CD4-positive, alpha-beta memory T cell (primary cell): ENCODE results near the gene NCK2. TPM values are rescaled to one million over a fixed set of nuclear protein-coding genes. Genes with fewer than 3 reads are reported as not detected.

Experiments used
- CTCF ChIA-PET: fragments of 350-600 bp; sonication (Branson Sonifier 250); formaldehyde crosslinking; loops from one replicate; lab custom pipeline; 2021; ENCODE audit warnings: inconsistent platforms; ENCODE audit not compliant: partially characterized antibody; lab: Charles Lee
- POLR2A ChIA-PET: fragments of 350-600 bp; sonication (Branson Sonifier 250); formaldehyde crosslinking; loops from one replicate; lab custom pipeline; 2021; ENCODE audit not compliant: partially characterized antibody; lab: Charles Lee
- DNase-seq, 5 donors: peaks; one replicate each; pipeline versions ENCODE4 v3.0.0 to v3.0.0-alpha.2; 2020 to 2022; ENCODE audit warnings: mixed read lengths in 1 of 5
- H3K27ac ChIP-seq: one replicate; pipeline ENCODE4 v1.7.0; 2013; ENCODE audit warnings: low read depth, low read length
- H3K27me3 ChIP-seq: 2 replicates; pipeline ENCODE4 v1.7.0; 2013; ENCODE audit warnings: mild to moderate bottlenecking, low read length, moderate library complexity; ENCODE audit not compliant: insufficient read depth
- H3K36me3 ChIP-seq: 2 replicates; pipeline ENCODE4 v1.7.0; 2013; ENCODE audit warnings: mild to moderate bottlenecking, low read length, moderate library complexity; ENCODE audit not compliant: insufficient read depth
- H3K4me1 ChIP-seq: 2 replicates; pipeline ENCODE4 v1.7.0; 2013; ENCODE audit warnings: mild to moderate bottlenecking, low read length, moderate library complexity; ENCODE audit not compliant: insufficient read depth
- H3K4me3 ChIP-seq, 2 donors: one replicate each; pipeline ENCODE4 v1.7.0; 2013; ENCODE audit warnings: low read length in 2 of 2, mild to moderate bottlenecking in 1 of 2
- H3K9me3 ChIP-seq, 2 donors: one replicate each; pipeline ENCODE4 v1.7.0; 2013; ENCODE audit warnings: low read length in 2 of 2, control low read depth in 1 of 2; ENCODE audit not compliant: control insufficient read depth in 1 of 2
- H3K27ac Mint-ChIP-seq, 7 donors: one replicate each; pipeline ENCODE4 v1.8.0; 2020 to 2021; ENCODE audit warnings: mixed read lengths in 7 of 7, mild to moderate bottlenecking in 6 of 7, inconsistent platforms in 3 of 7, moderate library complexity in 3 of 7
- H3K27me3 Mint-ChIP-seq, 2 donors: one replicate each; pipeline ENCODE4 v1.8.0; 2020 to 2021; ENCODE audit warnings: mixed read lengths in 2 of 2
- H3K36me3 Mint-ChIP-seq, 2 donors: one replicate each; pipeline ENCODE4 v1.8.0; 2020 to 2021; ENCODE audit warnings: mixed read lengths in 2 of 2, inconsistent platforms in 1 of 2, mild to moderate bottlenecking in 1 of 2
- H3K4me1 Mint-ChIP-seq, 4 donors: one replicate each; pipeline ENCODE4 v1.8.0; 2020 to 2021; ENCODE audit warnings: mixed read lengths in 4 of 4, mild to moderate bottlenecking in 1 of 4
- H3K4me3 Mint-ChIP-seq, 8 donors: one replicate each; pipeline ENCODE4 v1.8.0; 2020 to 2021; ENCODE audit warnings: mixed read lengths in 8 of 8, mild to moderate bottlenecking in 7 of 8, moderate library complexity in 6 of 8, inconsistent platforms in 3 of 8
- H3K9me3 Mint-ChIP-seq, 8 donors: one replicate each; pipeline ENCODE4 v1.8.0; 2020 to 2021; ENCODE audit warnings: mixed read lengths in 8 of 8, mild to moderate bottlenecking in 5 of 8, inconsistent platforms in 3 of 8, moderate library complexity in 1 of 8
- intact Hi-C: fragments of 100-400 bp; cut with micrococcal nuclease; formaldehyde crosslinking; loops from one replicate; pipeline ENCODE4 v1.15.1; 2023
- polyA plus RNA-seq, 2 donors: library from polyadenylated mRNA; unstranded; fragments of 300-500 nt; fragmentation: Illumina TruSeq; gene quantifications; one replicate each; pipeline ENCODE4 v1.2.3, GENCODE V29; 2021
- total RNA-seq, 2 experiments: library from RNA; stranded (reverse); gene quantifications; one replicate each; pipeline ENCODE4 v1.2.3, GENCODE V29; 2021

Gene NCK2
- total RNA-seq (10 to 100 TPM; 98.1 to 98.6 TPM), polyA plus RNA-seq (10 to 100 TPM; 58.0 to 76.6 TPM)

- peaks cover 16 to 48% of the 10 kb centered on the region in 2 donors for H3K36me3 Mint-ChIP-seq
- intact Hi-C loops = loop anchor here (5.0 to 10.0 kb wide), 4 partner anchors 127 to 420 kb away; no protein-coding TSS in a partner anchor
- CTCF ChIA-PET = interaction anchor here (0.7 to 6.7 kb wide), 14 partner anchors 9 to 350 kb away, joined by 3 to 96 read pairs (median 4); no protein-coding TSS in a partner anchor
Measured at GRCh38 chr2:105744909-105745853, at the start of gene NCK2. Gene NCK2, plus strand, starts transcription at chr2:105744912. Its CDS starts 110,152 bp downstream, at chr2:105855064.

GRCh38 chr2:105697781-105698449 lies 46.8 kb upstream of the NCK2 start:
- Histone ChIP-seq H3K4me1 (no peaks in the 10 kb centered on the region), H3K9me3 (no peaks in the 10 kb centered on the region), H3K36me3 (no peaks in the 10 kb centered on the region), H3K4me3 (no peak overlapping the region), H3K27me3 (peaks cover 3% of the 10 kb centered on the region), H3K27ac (no peak overlapping the region)
- ChIA-PET POLR2A (no interaction called here), CTCF (no interaction called here)
- no peak overlapping the region for H3K4me3 Mint-ChIP-seq
- no peaks in the 10 kb centered on the region for H3K9me3 Mint-ChIP-seq
- no peak for DNase-seq
- peaks cover 9 to 20% of the 10 kb centered on the region in 2 donors for H3K27me3 Mint-ChIP-seq
- H3K36me3 Mint-ChIP-seq = no peaks in the 10 kb centered on the region
- H3K4me1 Mint-ChIP-seq = peaks cover 0 to 3% (median 2%) of the 10 kb centered on the region in 4 donors
- intact Hi-C loops = no loop called here
- no peak overlapping the region for H3K27ac Mint-ChIP-seq

More at GRCh38 chr2:105744909-105745853, at the start of gene NCK2:
- Histone ChIP-seq H3K27ac (peak within 1 kb of the TSS; percentile 78), H3K36me3 (no peaks in the 10 kb centered on the region), H3K4me1 (peaks cover 75% of the 10 kb centered on the region), H3K27me3 (no peaks in the 10 kb centered on the region), H3K9me3 (no peaks in the 10 kb centered on the region), H3K4me3 (peak within 1 kb of the TSS; percentile 69 to 78)
- Mint-ChIP-seq H3K27me3 (no peaks in the 10 kb centered on the region), H3K4me3 (peak within 1 kb of the TSS; percentile 86 to 99 (median 94)), H3K9me3 (peaks cover 0 to 4% (median 0%) of the 10 kb centered on the region in 8 donors), H3K27ac (peak within 1 kb of the TSS; percentile 94 to 99 (median 97)), H3K4me1 (peaks cover 58 to 89% (median 73%) of the 10 kb centered on the region in 4 donors)
- DNase-seq = peak in 4 of 5 donors; percentile 23 to 57 (median 34)
- POLR2A ChIA-PET = interaction anchor here (0.6 to 6.7 kb wide), 26 partner anchors 7 to 415 kb away, joined by 3 to 88 read pairs (median 10); no protein-coding TSS in a partner anchor

GRCh38 chr2:105698820-105699219 lies 45.9 kb upstream of the NCK2 start:
- Histone ChIP-seq H3K4me1 (no peaks in the 10 kb centered on the region), H3K27me3 (peaks cover 3% of the 10 kb centered on the region), H3K4me3 (no peak overlapping the region), H3K36me3 (no peaks in the 10 kb centered on the region), H3K9me3 (no peaks in the 10 kb centered on the region), H3K27ac (no peak overlapping the region)
- no peak for DNase-seq
- peaks cover 9 to 20% of the 10 kb centered on the region in 2 donors for H3K27me3 Mint-ChIP-seq
- peaks cover 0 to 3% (median 2%) of the 10 kb centered on the region in 4 donors for H3K4me1 Mint-ChIP-seq
- intact Hi-C loops = no loop called here
- POLR2A ChIA-PET = no interaction called here
- H3K27ac Mint-ChIP-seq = no peak overlapping the region
- no peaks in the 10 kb centered on the region for H3K36me3 Mint-ChIP-seq
- CTCF ChIA-PET = no interaction called here
- H3K4me3 Mint-ChIP-seq = no peak overlapping the region
- no peaks in the 10 kb centered on the region for H3K9me3 Mint-ChIP-seq

- Histone ChIP-seq H3K36me3 (no peaks in the 10 kb centered on the region), H3K27me3 (peaks cover 3% of the 10 kb centered on the region), H3K4me3 (no peak overlapping the region), H3K9me3 (no peaks in the 10 kb centered on the region), H3K4me1 (no peaks in the 10 kb centered on the region), H3K27ac (no peak overlapping the region)
- H3K4me3 Mint-ChIP-seq = no peak overlapping the region
- CTCF ChIA-PET = no interaction called here
- POLR2A ChIA-PET = no interaction called here
- peaks cover 9 to 20% of the 10 kb centered on the region in 2 donors for H3K27me3 Mint-ChIP-seq
- DNase-seq = no peak
- intact Hi-C loops = no loop called here
- H3K9me3 Mint-ChIP-seq = peaks cover 0 to 2% (median 0%) of the 10 kb centered on the region in 8 donors
- H3K4me1 Mint-ChIP-seq = peaks cover 0 to 3% (median 2%) of the 10 kb centered on the region in 4 donors
- no peak overlapping the region for H3K27ac Mint-ChIP-seq
- H3K36me3 Mint-ChIP-seq = no peaks in the 10 kb centered on the region
Measured at GRCh38 chr2:105701042-105701441, 43.7 kb upstream of the NCK2 start.

DNA sequence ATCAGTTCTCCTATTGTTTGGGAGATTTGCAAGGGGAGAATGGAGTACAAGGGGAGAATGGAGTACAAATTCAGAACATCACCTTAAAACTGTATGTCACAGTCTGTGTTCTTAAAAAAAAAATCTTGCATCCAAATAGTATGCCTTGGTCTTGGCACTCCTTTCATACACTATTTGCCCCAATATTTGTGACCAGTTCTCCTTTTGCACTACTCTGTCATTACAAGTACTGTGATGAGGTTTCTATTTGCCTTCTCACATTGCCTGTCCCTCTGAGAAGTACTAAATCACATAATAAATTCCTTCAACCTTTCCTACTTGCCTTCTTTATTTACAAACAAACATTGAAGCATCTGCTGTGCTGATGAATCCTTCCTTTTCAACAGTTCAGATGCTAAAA lies 36.0 kb upstream of the NCK2 start:
- Mint-ChIP-seq H3K9me3 (peaks cover 0 to 2% (median 0%) of the 10 kb centered on the region in 8 donors), H3K36me3 (no peaks in the 10 kb centered on the region)
- CTCF ChIA-PET = no interaction called here

GRCh38 chr2:105711394-105711793 lies 33.3 kb upstream of the NCK2 start:
- no peaks in the 10 kb centered on the region for H3K9me3 ChIP-seq
- no peaks in the 10 kb centered on the region for H3K9me3 Mint-ChIP-seq
- no peak overlapping the region for H3K4me3 ChIP-seq
- ChIA-PET CTCF (interaction anchor here (0.6 kb wide), 1 partner anchor 68 kb away, joined by 3 read pairs; no protein-coding TSS in a partner anchor), POLR2A (no interaction called here)
- intact Hi-C loops = no loop called here
- no peak for DNase-seq
- H3K27me3 ChIP-seq = no peaks in the 10 kb centered on the region
- H3K36me3 ChIP-seq = no peaks in the 10 kb centered on the region
- H3K4me1 Mint-ChIP-seq = peaks cover 0 to 3% (median 0%) of the 10 kb centered on the region in 4 donors
- H3K4me1 ChIP-seq = no peaks in the 10 kb centered on the region
- no peak overlapping the region for H3K4me3 Mint-ChIP-seq
- peaks cover 2 to 11% of the 10 kb centered on the region in 2 donors for H3K27me3 Mint-ChIP-seq
- H3K27ac Mint-ChIP-seq = no peak overlapping the region
- peaks cover 0 to 4% of the 10 kb centered on the region in 2 donors for H3K36me3 Mint-ChIP-seq
- H3K27ac ChIP-seq = no peak overlapping the region

More for the DNA sequence above, 36.0 kb upstream of the NCK2 start:
- no peak overlapping the region for H3K4me3 ChIP-seq
- peaks cover 2 to 7% of the 10 kb centered on the region in 2 donors for H3K27me3 Mint-ChIP-seq
- no peak overlapping the region for H3K4me3 Mint-ChIP-seq
- POLR2A ChIA-PET = no interaction called here
- no peak for DNase-seq
- intact Hi-C loops = no loop called here
- peak overlapping the region in 1 of 7 donors; percentile 31 for H3K27ac Mint-ChIP-seq
- no peak overlapping the region for H3K27ac ChIP-seq
- no peaks in the 10 kb centered on the region for H3K9me3 ChIP-seq
- H3K27me3 ChIP-seq = no peaks in the 10 kb centered on the region
- peaks cover 0 to 3% (median 0%) of the 10 kb centered on the region in 4 donors for H3K4me1 Mint-ChIP-seq
- H3K36me3 ChIP-seq = no peaks in the 10 kb centered on the region
- H3K4me1 ChIP-seq = no peaks in the 10 kb centered on the region
